Kidney (tissue), 14 donors: ENCODE measurements around the gene CNDP1. TPM values are rescaled to one million over a fixed set of nuclear protein-coding genes. Genes with fewer than 3 reads are reported as not detected.

Experiments
- DNase-seq, 5 donors: peaks; one replicate each; pipeline ENCODE4 v3.0.0-alpha.2; 2013 to 2020
- FAIRE-seq: peaks from 2 replicates; lab custom pipeline; 2012; peaks lifted over from hg19 to GRCh38; lab: Jason Lieb, UNC
- H3K27ac ChIP-seq, 2 donors: one replicate each; pipeline ENCODE4 v1.7.0; 2013; ENCODE audit warnings: low read depth in 2 of 2, low read length in 2 of 2, inconsistent platforms in 1 of 2
- H3K27me3 ChIP-seq: one replicate; pipeline ENCODE4 v1.7.1; 2013; ENCODE audit warnings: low read length, inconsistent platforms; ENCODE audit not compliant: control insufficient read depth, insufficient read depth
- H3K36me3 ChIP-seq, 3 donors: one replicate each; pipeline versions ENCODE4 v1.7.0 to v1.7.1; 2013; ENCODE audit warnings: low read length in 3 of 3, control low read depth in 1 of 3, inconsistent platforms in 1 of 3; ENCODE audit not compliant: insufficient read depth in 3 of 3, control insufficient read depth in 2 of 3
- H3K4me1 ChIP-seq, 3 donors: one replicate each; pipeline versions ENCODE4 v1.7.0 to v1.7.1; 2013; ENCODE audit warnings: low read length in 3 of 3, inconsistent platforms in 1 of 3, low read depth in 1 of 3; ENCODE audit not compliant: control insufficient read depth in 2 of 3, insufficient read depth in 2 of 3
- H3K4me3 ChIP-seq, 3 donors: one replicate each; pipeline versions ENCODE4 v1.7.0 to v1.8.1; 2013; ENCODE audit warnings: low read length in 3 of 3, control low read depth in 1 of 3, inconsistent platforms in 1 of 3
- H3K9ac ChIP-seq, 3 donors: one replicate each; pipeline versions ENCODE4 v1.7.0 to v1.7.1; 2013; ENCODE audit warnings: low read length in 3 of 3, control low read depth in 1 of 3, inconsistent platforms in 1 of 3
- H3K9me3 ChIP-seq, 3 donors: one replicate each; pipeline versions ENCODE4 v1.7.0 to v1.7.1; 2013; ENCODE audit warnings: low read length in 3 of 3, control low read depth in 1 of 3, inconsistent platforms in 1 of 3; ENCODE audit not compliant: control insufficient read depth in 2 of 3, insufficient read depth in 1 of 3
- CTCF ChIP-seq: IDR thresholded peaks from 3 replicates; pipeline ENCODE4 v1.5.1; 2012; ENCODE audit warnings: mild to moderate bottlenecking, moderate library complexity, borderline replicate concordance; ENCODE audit not compliant: insufficient read depth; ENCODE audit errors: extremely low read depth
- intact Hi-C: fragments of 100-400 bp; cut with DNase I; formaldehyde crosslinking; loops from one replicate; pipeline ENCODE4 v1.11.1; 2022
- polyA plus RNA-seq: library from polyadenylated mRNA; stranded (reverse); fragments of 350-450 nt; fragmentation: Illumina TruSeq; extraction: RNeasy Lipid Tissue Mini Kit (QIAGEN cat#74804); gene quantifications from one replicate; pipeline ENCODE4 v1.2.3, GENCODE V29; 2014; ENCODE audit warnings: low read depth, low replicate concordance; ENCODE audit not compliant: insufficient read depth
- total RNA-seq: library from RNA; stranded (reverse); fragmentation: NEBNext Ultra II Directional; extraction: Animal tissue kit (Norgen Biotek cat#: 25700); gene quantifications from one replicate; pipeline ENCODE4 v1.2.1, GENCODE V29; 2021
- donor health status: control.
- donor health status: control.
- donor health status: control.
- donor health status: control.
- donor health status: control.
- donor health status: DM: yes; HTN: yes; CAD: no.
- donor health status: Normal renal cell carcinoma (clear cell type).

The CNDP1 gene
- total and polyA plus RNA-seq, 2 donors from 2014 or later = 1.4 to 2.9 TPM

DNA sequence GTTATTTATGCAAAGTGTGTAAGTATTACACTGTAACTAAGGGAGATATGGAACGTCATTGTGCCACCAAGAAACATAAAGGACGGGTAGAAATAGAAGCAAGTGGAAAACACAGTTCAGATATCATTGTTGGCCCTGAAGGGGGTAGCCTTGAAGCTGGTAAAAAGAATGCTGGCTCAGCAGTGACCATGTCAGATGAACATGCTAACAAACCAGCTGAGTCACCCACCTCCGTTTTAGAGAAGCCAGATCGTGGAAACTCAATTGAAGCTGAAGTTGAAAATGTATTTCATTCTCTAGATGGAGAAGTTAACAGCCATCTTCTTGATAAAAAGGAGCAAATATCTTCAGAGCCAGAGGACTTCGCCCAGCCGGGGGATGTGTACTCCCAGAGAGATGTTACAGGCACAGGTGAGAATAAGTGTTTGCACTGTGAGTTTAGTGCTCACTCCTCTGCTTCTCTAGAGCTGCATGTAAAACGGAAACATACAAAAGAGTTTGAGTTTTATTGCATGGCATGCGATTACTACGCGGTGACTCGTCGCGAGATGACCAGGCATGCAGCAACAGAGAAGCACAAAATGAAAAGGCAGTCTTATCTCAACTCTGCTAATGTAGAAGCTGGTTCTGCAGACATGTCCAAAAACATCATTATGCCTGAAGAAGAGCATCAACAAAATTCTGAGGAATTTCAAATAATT, 99.5 kb downstream of the CNDP1 start:
- H3K36me3 ChIP-seq = peaks cover 2 to 22% (median 8%) of the 10 kb centered on the region in 3 donors
- H3K9me3 ChIP-seq = no peaks in the 10 kb centered on the region
- no peak for FAIRE-seq
- no peak for DNase-seq
- intact Hi-C loops = no loop called here
- H3K4me1 ChIP-seq = no peaks in the 10 kb centered on the region
- no peak overlapping the region for H3K4me3 ChIP-seq
- no peak overlapping the region for H3K9ac ChIP-seq
- TF ChIP-seq CTCF = no peak
- no peaks in the 10 kb centered on the region for H3K27me3 ChIP-seq
- no peak overlapping the region for H3K27ac ChIP-seq

GRCh38 chr18:74635224-74635975, 101.1 kb downstream of the CNDP1 start:
- H3K4me3 ChIP-seq = no peak overlapping the region
- no peaks in the 10 kb centered on the region for H3K4me1 ChIP-seq
- H3K9ac ChIP-seq = no peak overlapping the region
- no peak for TF ChIP-seq CTCF
- H3K9me3 ChIP-seq = no peaks in the 10 kb centered on the region
- no peak for FAIRE-seq
- peaks cover 2 to 22% (median 8%) of the 10 kb centered on the region in 3 donors for H3K36me3 ChIP-seq
- no peaks in the 10 kb centered on the region for H3K27me3 ChIP-seq
- DNase-seq = peak in 4 of 5 donors; percentile 59 to 84 (median 71)
- intact Hi-C loops = no loop called here
- no peak overlapping the region for H3K27ac ChIP-seq

Other genes with a start within 250 kb of the CNDP1 start
- gene CYB5A, start 242.5 kb upstream of the CNDP1 start, total RNA-seq = 243 TPM
- gene CYB5A, start 242.5 kb upstream of the CNDP1 start, polyA plus RNA-seq = 1,143 TPM
- gene C18orf63, start 218.7 kb upstream of the CNDP1 start, total RNA-seq = not detected
- not detected for gene C18orf63, start 218.7 kb upstream of the CNDP1 start, polyA plus RNA-seq
- gene DIPK1C, start 77.2 kb upstream of the CNDP1 start, total RNA-seq = 0.09 TPM
- gene DIPK1C, start 77.2 kb upstream of the CNDP1 start, polyA plus RNA-seq = not detected
- gene CNDP2, start 38.1 kb upstream of the CNDP1 start, total RNA-seq = 740 TPM
- 499 TPM for gene CNDP2, start 38.1 kb upstream of the CNDP1 start, polyA plus RNA-seq
- gene ZNF407, start 63.4 kb downstream of the CNDP1 start, total RNA-seq = 17.8 TPM
- gene ZNF407, start 63.4 kb downstream of the CNDP1 start, polyA plus RNA-seq = 2.5 TPM